Measurements from ENCODE around the gene HOXB1. TPM values are rescaled to one million over a fixed set of nuclear protein-coding genes. Genes with fewer than 3 reads are reported as not detected.

The HOXB1 gene
- not detected in 2 replicates for total RNA-seq

DNA sequence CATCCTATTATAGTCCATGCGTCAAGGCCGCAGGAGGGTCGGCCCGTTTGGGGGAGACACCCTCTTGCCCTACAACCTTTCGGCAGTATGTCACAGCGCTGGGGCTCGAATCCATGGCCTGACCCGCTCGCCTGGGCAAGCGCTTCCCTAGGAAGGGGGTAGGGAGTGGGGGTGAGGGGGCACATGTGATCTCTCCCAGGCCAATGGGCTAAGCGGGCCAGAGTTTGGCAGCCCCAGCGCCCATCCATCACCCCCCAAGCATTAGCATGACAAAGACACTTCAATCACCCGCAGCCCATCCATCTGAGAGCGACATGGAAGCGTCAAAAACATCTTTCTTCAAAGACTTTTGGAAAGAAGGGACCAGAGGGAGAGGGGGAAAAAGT lies at the start of gene HOXB1:
Gene HOXB1 (minus strand): TSS at position 125 of the 386 bp plus-strand sequence. CDS start 107 bp downstream, at position 18.

DNA sequence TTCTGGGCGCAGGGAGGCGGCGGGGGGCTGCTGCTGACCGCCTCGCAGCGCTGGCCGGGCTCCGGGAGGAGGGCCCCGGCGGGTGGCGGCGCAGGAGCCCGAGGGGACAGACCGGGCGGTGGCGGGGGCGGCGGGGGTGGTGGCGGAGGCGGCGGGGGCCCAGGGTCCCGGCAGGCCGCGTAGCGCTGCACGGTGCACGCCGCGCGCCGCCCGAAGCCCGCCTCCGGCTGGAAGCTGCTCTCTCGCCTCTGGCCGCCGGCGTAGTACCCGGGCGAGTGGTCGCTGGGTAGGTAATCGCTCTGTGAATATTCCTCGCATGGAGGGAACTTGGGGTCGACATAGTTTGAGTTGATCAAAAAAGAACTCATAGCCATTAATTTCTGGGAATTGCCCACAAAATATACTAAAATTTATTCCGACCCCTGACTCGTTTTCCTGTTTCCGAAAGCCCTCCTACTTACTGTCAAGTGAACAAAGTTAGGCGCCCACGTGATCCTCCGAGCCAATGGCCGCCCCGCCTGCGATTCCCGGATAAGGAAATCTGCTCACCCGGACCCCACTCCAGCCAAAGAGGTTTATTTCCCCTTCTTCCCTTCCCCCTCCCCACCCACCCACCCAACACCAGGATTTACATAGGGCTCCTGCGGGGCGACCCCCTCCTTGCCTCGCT lies 47.3 kb upstream of the HOXB1 start, which contains the start of gene HOXB4:
Gene HOXB4 (minus strand): TSS at position 405 of the 670 bp plus-strand sequence. CDS start 31 bp downstream, at position 374.

DNA sequence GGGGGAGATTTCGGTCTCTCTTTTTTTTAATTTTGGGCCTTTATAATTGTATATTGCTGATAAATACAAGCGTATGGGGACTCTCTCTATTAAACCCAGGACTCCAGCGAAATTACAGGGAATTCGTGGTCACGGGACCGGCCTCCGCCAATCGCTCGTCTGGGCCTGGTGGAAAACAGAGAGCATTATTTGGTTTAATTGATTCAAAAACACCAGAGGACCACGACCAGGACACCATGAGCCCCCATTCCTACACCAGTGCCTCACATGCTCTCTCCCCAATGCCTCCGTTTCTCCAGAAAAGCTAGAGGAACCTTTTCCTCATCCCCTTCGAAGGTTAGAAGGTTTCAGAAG lies 14.2 kb upstream of the HOXB1 start, which contains the start of gene HOXB2:
Gene HOXB2 (minus strand): TSS at position 88 of the 354 bp plus-strand sequence. CDS start 198 bp downstream, outside the sequence.

Other genes starting within 250 kb of the HOXB1 start
- 0.14 TPM in 1 of 2 replicates, not detected in the other for gene SKAP1, start 100.8 kb downstream of the HOXB1 start, total RNA-seq
- gene HOXB2, start 14.1 kb upstream of the HOXB1 start, total RNA-seq, result 0.36 TPM in 1 of 2 replicates, not detected in the other
- under 0.01 TPM in 1 of 2 replicates, not detected in the other for gene HOXB4, start 47.3 kb upstream of the HOXB1 start, total RNA-seq
- gene HOXB3, start 59.2 kb upstream of the HOXB1 start, total RNA-seq, result 0.36 TPM in 1 of 2 replicates, not detected in the other
- under 0.01 TPM in 1 of 2 replicates, not detected in the other for gene HOXB5, start 62.8 kb upstream of the HOXB1 start, total RNA-seq
- gene HOXB6, start 74.0 kb upstream of the HOXB1 start, total RNA-seq, result 0.28 TPM in 1 of 2 replicates, not detected in the other
- 0.78 TPM in 1 of 2 replicates, not detected in the other for gene HOXB7, start 80.0 kb upstream of the HOXB1 start, total RNA-seq
- not detected in 2 replicates for gene HOXB8, start 84.3 kb upstream of the HOXB1 start, total RNA-seq
- gene HOXB9, start 95.3 kb upstream of the HOXB1 start, total RNA-seq, result under 0.01 TPM in 1 of 2 replicates, not detected in the other
- not detected in 2 replicates for gene PRAC1, start 191.5 kb upstream of the HOXB1 start, total RNA-seq
- gene PRAC2, start 192.2 kb upstream of the HOXB1 start, total RNA-seq, result not detected in 2 replicates
- gene HOXB13, start 197.7 kb upstream of the HOXB1 start, total RNA-seq, result under 0.01 TPM in 1 of 2 replicates, not detected in the other

Data from nasal cavity respiratory epithelium epithelial cell of viscerocranial mucosa (primary cell).